ENCODE measurements around the gene DCUN1D2. TPM values are rescaled to one million over a fixed set of nuclear protein-coding genes. Genes with fewer than 3 reads are reported as not detected.

Gene DCUN1D2
- total RNA-seq, 4 donors from 2014 or later, result 12.0 to 35.2 (median 18.9) TPM

GRCh38 chr13:113486698-113487097, 3.8 kb downstream of the DCUN1D2 start:
- 56 to 60% methylated on average over 4 of the region's 4 CpGs for WGBS, 2 donors
- intact Hi-C loops (cut with DNase I; ENCODE audit: low total_unique reads), result no loop called here

GRCh38 chr13:113485545-113485944, 5.0 kb downstream of the DCUN1D2 start:
- no peak overlapping the region for H3K4me3 ChIP-seq (ENCODE audit: low read depth, poor library complexity, severe bottlenecking)
- no peak for DNase-seq (ENCODE audit: low spot score in 2 of 2)
- intact Hi-C loops (cut with DNase I; ENCODE audit: low total_unique reads), result no loop called here
- WGBS, 2 donors, result 87 to 90% methylated on average over 13 of the region's 13 CpGs
- no peak for TF ChIP-seq POLR2A (IDR thresholded peaks at IDR 0.05)
- no peak for TF ChIP-seq CTCF (IDR thresholded peaks at IDR 0.05)

More at GRCh38 chr13:113486698-113487097, 3.8 kb downstream of the DCUN1D2 start:
- H3K4me3 ChIP-seq (ENCODE audit: low read depth, poor library complexity, severe bottlenecking), result no peak overlapping the region
- DNase-seq (ENCODE audit: low spot score in 2 of 2), result no peak
- TF ChIP-seq CTCF (IDR thresholded peaks at IDR 0.05) (no peak), POLR2A (IDR thresholded peaks at IDR 0.05) (no peak)

- DNase-seq (ENCODE audit: low spot score in 2 of 2), result no peak
- 90 to 94% methylated on average over 36 of the region's 36 CpGs for WGBS, 2 donors
- no peak for TF ChIP-seq CTCF (IDR thresholded peaks at IDR 0.05)
- no peak for TF ChIP-seq POLR2A (IDR thresholded peaks at IDR 0.05)
- intact Hi-C loops (cut with DNase I; ENCODE audit: low total_unique reads), result no loop called here
- no peak overlapping the region for H3K4me3 ChIP-seq (ENCODE audit: low read depth, poor library complexity, severe bottlenecking)
These were observed 6.8 kb downstream of the DCUN1D2 start for GRCh38 chr13:113483504-113484293.

GRCh38 chr13:113483081-113483480, 7.4 kb downstream of the DCUN1D2 start:
- DNase-seq (ENCODE audit: low spot score in 2 of 2), result no peak
- no peak overlapping the region for H3K4me3 ChIP-seq (ENCODE audit: low read depth, poor library complexity, severe bottlenecking)
- intact Hi-C loops (cut with DNase I; ENCODE audit: low total_unique reads), result no loop called here
- WGBS, 2 donors, result 93 to 94% methylated on average over 7 of the region's 7 CpGs
- no peak for TF ChIP-seq POLR2A (IDR thresholded peaks at IDR 0.05)
- no peak for TF ChIP-seq CTCF (IDR thresholded peaks at IDR 0.05)

- intact Hi-C loops (cut with DNase I; ENCODE audit: low total_unique reads), result no loop called here
- WGBS, 2 donors, result 88% methylated on average over 4 of the region's 4 CpGs
- TF ChIP-seq POLR2A (IDR thresholded peaks at IDR 0.05) (no peak), CTCF (IDR thresholded peaks at IDR 0.05) (no peak)
- DNase-seq (ENCODE audit: low spot score in 2 of 2), result no peak
- no peak overlapping the region for H3K4me3 ChIP-seq (ENCODE audit: low read depth, poor library complexity, severe bottlenecking)
These were observed 11.3 kb downstream of the DCUN1D2 start for GRCh38 chr13:113479179-113479578.

- DNase-seq (ENCODE audit: low spot score in 2 of 2), result no peak
- WGBS, 2 donors, result 99 to 100% methylated on average over 3 of the region's 3 CpGs
- H3K4me3 ChIP-seq (ENCODE audit: low read depth, poor library complexity, severe bottlenecking), result no peak overlapping the region
- TF ChIP-seq POLR2A (IDR thresholded peaks at IDR 0.05) (no peak), CTCF (IDR thresholded peaks at IDR 0.05) (no peak)
- intact Hi-C loops (cut with DNase I; ENCODE audit: low total_unique reads), result no loop called here
These were observed 12.8 kb downstream of the DCUN1D2 start for GRCh38 chr13:113477724-113478123.
